ENCODE data around the gene LRRC74A.

The LRRC74A gene

DNA sequence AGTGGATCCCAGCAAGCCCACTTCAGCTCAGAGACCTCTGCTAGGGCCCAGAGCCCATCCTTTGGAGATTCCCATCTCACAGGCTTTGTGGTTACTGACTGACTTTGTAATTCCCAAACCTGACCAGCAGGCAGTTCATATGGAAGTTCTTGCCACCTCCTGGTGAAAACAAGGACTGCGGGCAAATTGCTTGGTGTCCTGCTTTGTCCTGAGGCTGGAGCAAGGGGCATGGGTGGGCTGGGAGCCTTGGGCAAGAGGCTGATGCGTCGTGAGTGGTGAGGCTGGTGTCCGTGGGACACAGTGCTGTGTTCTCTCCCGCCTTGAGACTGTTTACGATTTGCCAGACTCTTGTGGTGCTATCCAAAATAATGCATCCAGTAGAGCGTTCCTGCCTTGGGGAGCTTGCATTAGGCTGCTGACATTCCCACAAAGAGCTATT, 91.0 kb downstream of the LRRC74A start:
- Histone ChIP-seq H3K9ac (ENCODE audit: low read length) (peak overlapping the region; percentile 12), H3K4me3 (ENCODE audit: low read depth in 1 of 2, low read length in 2 of 2) (no peak overlapping the region), H3K27me3 (ENCODE audit: control insufficient read depth in 1 of 2, insufficient read depth in 2 of 2, low read length in 2 of 2) (no peaks in the 10 kb centered on the region), H3K9me3 (ENCODE audit: low read length) (no peaks in the 10 kb centered on the region), H3K4me1 (ENCODE audit: insufficient read depth, low read length) (peaks cover 56% of the 10 kb centered on the region), H3K36me3 (ENCODE audit: insufficient read depth, low read length) (no peaks in the 10 kb centered on the region), H3K27ac (ENCODE audit: low read depth, low read length) (peak overlapping the region; percentile 93)

DNA sequence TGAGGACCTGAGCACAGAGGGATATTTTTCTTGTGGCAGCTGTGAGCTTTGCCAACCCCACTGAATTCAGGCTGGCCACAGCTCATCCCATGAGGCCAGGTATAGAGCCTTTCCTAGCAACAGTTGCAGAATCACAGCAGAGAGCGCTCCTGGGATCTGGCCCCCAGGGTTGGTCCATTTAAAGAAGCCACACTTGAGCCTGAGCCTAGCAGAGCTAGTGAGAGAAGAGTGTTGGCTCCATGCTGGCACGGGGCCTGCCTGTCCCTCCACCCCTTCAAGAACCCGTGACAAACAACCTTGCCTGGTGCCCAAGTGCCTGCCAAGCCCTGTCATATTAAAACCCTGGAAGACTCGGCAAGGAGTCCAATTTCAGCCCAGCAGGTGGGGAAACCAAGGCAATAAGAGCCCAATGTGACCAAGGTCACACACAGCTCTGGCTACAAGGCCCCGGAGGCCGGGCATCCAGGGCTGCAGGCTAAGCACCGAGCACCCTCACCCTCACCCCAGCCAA, 91.6 kb downstream of the LRRC74A start:
- H3K9me3 ChIP-seq (ENCODE audit: low read length): no peaks in the 10 kb centered on the region
- no peaks in the 10 kb centered on the region for H3K27me3 ChIP-seq (ENCODE audit: control insufficient read depth in 1 of 2, insufficient read depth in 2 of 2, low read length in 2 of 2)
- H3K27ac ChIP-seq (ENCODE audit: low read depth, low read length): peak overlapping the region; percentile 93
- peak overlapping the region; percentile 12 for H3K9ac ChIP-seq (ENCODE audit: low read length)
- no peaks in the 10 kb centered on the region for H3K36me3 ChIP-seq (ENCODE audit: insufficient read depth, low read length)
- H3K4me3 ChIP-seq (ENCODE audit: low read depth in 1 of 2, low read length in 2 of 2): peak overlapping the region in 1 of 2 donors; percentile 9
- H3K4me1 ChIP-seq (ENCODE audit: insufficient read depth, low read length): peaks cover 57% of the 10 kb centered on the region

- Histone ChIP-seq H3K36me3 (ENCODE audit: insufficient read depth, low read length) (no peaks in the 10 kb centered on the region), H3K9me3 (ENCODE audit: low read length) (no peaks in the 10 kb centered on the region), H3K4me3 (ENCODE audit: low read depth in 1 of 2, low read length in 2 of 2) (peak overlapping the region in 1 of 2 donors; percentile 9), H3K27me3 (ENCODE audit: control insufficient read depth in 1 of 2, insufficient read depth in 2 of 2, low read length in 2 of 2) (no peaks in the 10 kb centered on the region), H3K4me1 (ENCODE audit: insufficient read depth, low read length) (peaks cover 56% of the 10 kb centered on the region), H3K27ac (ENCODE audit: low read depth, low read length) (peak overlapping the region; percentile 93), H3K9ac (ENCODE audit: low read length) (peak overlapping the region; percentile 12)
Observed at GRCh38 chr14:76918256-76918781, 92.1 kb downstream of the LRRC74A start.

DNA sequence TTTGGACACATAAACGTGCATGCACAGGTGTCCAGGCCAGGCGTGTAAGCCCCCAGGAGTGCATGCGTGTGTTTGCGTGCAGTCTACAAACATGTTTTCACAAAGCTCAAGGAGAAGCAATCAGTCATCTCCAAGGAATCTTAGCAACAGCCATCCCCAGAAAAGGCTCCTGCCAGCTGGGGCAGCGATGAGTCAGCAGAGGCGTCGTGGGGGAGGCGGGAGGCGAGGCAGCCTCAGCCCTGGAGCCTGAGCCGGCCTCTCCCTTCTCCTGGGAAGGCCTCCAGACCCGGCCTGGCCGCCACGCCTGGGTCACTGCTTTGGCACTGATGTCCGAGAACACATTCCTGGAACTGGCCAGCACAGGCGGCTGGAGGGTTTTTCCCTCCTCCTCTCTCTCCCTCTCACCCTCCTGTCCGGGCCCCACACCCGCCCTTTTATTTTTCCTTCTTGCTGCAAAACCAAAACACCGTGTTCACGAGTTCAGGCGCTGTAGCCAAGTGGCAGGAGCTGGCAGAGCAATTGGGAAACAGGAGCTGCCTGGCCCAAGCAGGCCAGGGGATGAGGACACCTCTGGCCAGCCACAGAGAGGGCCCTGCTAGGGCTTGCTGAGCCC, 92.7 kb downstream of the LRRC74A start:
- H3K4me3 ChIP-seq (ENCODE audit: low read depth in 1 of 2, low read length in 2 of 2): peak overlapping the region in 1 of 2 donors; percentile 42
- peaks cover 51% of the 10 kb centered on the region for H3K4me1 ChIP-seq (ENCODE audit: insufficient read depth, low read length)
- peak overlapping the region; percentile 93 for H3K27ac ChIP-seq (ENCODE audit: low read depth, low read length)
- H3K36me3 ChIP-seq (ENCODE audit: insufficient read depth, low read length): no peaks in the 10 kb centered on the region
- H3K27me3 ChIP-seq (ENCODE audit: control insufficient read depth in 1 of 2, insufficient read depth in 2 of 2, low read length in 2 of 2): no peaks in the 10 kb centered on the region
- H3K9me3 ChIP-seq (ENCODE audit: low read length): no peaks in the 10 kb centered on the region
- peak overlapping the region; percentile 86 for H3K9ac ChIP-seq (ENCODE audit: low read length)

All from muscle layer of colon (tissue), 2 donors.